GM18507 (cell line): ENCODE measurements around the gene REN.

ENCODE experiments used
- DNase-seq: peaks from one replicate; pipeline ENCODE4 v3.0.0; 2011; ENCODE audit warnings: low read depth; ENCODE audit not compliant: insufficient read length; ENCODE audit errors: extremely low spot score
- FAIRE-seq: peaks from 2 replicates; lab custom pipeline; 2011; peaks lifted over from hg19 to GRCh38; lab: Jason Lieb, UNC

Gene REN

DNA sequence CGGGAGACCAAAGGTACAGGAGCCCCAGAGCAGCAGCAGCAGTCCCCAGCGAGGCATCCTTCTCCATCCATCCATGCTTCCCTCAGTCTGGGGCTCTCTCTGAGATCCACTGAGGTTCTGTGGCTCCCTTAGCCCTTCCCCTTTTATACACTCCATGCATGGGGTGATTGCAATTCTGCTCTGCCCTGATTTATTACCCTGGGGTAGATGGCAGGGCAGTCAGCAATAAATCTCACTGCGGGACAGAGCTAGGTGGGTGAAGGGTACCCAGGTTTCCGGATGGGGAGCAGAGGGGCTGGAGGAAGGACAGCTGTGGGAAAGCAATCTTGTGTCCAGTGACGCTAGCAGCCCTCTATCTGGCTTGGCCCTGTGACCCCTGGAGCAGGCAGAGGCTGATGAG lies at the start of gene REN:
Gene REN, minus strand, starts transcription at position 119 of the 400 bp plus-strand sequence. Its CDS starts 44 bp downstream, at position 75.
- DNase-seq, result no peak
- no peak for FAIRE-seq

DNA sequence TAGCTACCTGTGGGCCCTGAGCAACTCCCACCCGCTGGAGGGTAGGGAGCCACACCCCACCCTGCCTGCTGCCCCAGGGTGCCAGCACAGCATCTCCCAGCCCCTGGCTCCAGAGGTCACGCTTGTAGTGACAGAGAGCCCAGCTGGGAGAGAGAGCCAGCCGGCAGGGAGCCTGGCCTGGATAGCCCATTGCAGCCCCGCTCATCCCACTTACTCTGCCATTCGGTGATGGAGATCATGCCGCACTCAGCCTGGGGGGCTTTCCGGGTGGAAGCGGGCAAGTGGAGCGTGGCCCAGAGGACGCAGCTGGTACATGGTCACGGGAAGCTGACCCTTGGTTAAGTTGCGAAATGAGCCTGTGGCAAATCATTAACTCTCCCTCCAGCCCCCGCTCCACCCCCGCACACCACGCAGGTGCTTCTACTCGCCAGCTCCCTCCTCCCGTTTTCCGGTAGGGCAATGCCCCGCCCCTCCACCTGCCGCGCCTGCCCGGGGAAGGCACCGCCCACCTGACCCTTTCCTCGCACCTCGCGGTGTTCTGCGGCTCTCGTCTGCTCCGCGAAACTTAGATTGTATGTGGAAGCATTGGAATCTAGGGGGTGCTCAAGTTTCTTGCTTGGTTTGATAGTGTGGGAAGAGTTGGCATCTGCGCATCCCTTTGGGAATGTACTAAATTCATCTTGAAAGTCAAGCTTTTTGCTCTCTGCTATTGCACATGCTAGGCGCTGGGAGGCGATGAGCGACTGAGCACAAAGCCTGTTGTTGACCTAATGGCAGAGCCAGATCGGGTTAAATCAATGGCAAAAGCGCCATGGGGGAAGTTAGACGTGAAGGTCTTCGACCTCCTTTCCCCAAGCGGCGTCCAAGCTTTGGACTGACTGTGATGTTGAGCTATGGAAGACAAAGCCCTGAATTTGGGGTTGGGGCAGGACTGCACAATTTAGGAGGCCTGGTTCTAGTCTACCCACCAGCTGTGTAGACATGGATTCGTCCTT lies 47.8 kb upstream of the REN start, which contains the start of gene GOLT1A:
Gene GOLT1A, minus strand, starts transcription at position 321 of the 995 bp plus-strand sequence. Its CDS starts 82 bp downstream, at position 239.
- FAIRE-seq (peak; percentile 73), DNase-seq (peak; percentile 62)

DNA sequence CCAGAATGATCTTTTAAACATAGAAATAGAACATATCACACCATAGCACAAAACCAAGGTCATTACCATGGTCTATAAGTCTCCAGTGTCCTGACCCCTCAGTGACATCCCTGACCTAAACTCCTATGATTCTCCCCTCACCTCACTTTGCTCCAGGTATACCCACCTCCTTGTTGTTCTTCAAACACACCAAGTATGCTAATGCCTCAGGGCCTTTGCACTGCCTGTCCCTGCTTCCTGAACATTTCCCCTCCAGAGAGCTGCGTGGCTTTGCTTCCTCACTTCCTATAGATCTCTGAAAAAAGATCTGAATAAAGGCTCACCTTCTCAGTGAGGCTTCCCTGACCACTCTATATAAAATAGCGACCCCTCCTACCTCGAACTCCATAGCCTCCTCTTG lies 46.6 kb upstream of the REN start:
- FAIRE-seq (no peak), DNase-seq (no peak)

DNA sequence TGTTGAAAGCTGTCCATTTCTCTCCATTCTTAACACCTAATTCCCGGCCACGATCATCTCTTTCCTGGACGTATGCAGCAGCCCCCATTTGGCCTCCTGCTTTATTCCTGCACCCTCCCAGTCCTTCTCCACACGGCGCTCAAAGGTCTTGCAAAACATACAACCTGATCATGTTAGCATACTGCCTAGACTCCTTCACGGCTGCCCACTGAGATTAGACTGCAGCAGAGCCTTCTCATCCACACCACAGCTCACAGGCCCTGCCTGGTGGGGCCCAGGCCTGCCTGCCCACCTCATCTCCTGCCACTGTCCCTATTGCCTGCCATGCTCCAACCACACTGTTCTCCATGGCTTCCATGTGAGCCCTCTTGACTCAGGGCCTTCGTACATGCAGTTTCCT lies 44.9 kb upstream of the REN start:
- no peak for FAIRE-seq
- DNase-seq, result no peak

DNA sequence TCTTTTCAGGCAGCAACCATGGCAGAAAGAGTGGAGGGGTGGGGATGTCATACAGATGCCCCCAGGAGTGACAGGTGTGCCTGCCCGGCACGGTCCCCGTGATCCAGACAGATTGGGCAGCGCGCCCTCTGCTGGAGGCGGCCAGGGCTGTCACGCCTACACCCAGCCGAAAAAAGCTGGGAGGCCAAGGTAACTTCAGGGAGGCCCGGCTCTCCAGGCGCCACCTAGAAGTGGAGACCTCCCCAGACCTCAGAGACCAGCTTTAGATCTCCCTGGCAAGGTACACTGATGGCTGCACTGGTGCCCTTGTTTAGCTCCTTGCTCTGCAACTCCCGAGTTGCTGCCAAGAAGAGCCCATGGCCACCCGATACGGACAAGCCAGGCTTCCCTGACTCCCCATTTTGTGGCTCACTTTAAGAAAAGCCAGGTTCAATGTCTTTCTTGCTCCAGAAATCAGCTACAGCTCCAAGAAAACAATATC lies 41.0 kb upstream of the REN start:
- DNase-seq (peak; percentile 55), FAIRE-seq (no peak)

DNA sequence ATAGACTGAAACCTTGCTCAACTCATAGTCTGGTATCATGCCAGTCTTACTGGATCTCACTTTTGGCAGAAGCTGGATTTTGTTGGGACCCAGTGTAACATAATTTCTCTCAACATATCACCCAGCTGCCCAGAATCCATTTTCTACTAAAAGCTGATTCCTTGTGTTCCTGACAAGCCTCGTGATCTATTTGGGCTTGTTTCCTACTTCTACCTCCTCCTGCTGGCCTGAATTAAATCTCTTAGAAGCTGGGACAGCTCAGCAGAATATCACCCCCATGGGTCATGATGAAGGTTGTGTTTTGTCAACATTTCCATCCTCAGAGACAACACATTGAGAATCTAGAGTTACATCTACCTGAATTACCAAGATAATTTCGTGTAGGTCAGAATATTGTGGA lies 40.0 kb upstream of the REN start:
- no peak for DNase-seq
- no peak for FAIRE-seq

DNA sequence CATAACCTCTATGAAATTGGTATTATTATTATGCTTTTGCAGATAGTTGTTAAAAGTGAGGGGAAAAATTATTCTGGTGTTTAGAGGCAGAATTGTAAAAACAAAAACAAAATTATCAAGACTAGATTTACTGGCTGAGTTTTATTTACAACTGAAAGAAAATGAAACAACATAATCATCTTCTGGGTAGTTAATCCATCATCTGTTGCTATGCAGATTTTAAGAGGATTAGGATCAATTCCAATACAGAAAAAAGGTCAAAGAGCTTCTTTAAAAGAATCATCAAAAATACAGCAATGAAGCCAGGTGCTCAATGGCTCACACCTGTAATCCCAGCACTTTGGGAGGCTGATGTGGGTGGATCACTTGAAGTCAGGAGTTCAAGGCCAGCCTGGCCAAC lies 39.3 kb upstream of the REN start:
- FAIRE-seq, result no peak
- no peak for DNase-seq

DNA sequence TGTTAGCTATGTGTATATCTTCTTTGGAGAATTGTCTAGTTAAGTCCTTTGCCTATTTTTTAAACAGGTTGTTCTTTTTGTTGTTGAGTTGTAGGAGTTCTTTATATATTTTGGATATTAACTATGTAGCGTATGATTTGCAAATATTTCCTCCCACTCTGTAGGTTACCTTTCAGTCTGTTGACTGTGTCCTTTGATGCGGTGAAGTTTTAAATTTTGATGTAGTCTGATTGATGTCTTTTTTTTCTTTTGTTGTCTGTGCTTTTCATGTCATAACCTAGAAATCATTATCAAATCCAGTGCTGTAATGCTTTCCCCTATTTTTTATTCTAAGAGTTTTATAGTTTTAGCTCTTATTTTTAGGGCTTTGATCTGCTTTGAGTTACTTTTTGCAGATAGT lies 38.8 kb upstream of the REN start:
- FAIRE-seq, result no peak
- DNase-seq, result no peak

DNA sequence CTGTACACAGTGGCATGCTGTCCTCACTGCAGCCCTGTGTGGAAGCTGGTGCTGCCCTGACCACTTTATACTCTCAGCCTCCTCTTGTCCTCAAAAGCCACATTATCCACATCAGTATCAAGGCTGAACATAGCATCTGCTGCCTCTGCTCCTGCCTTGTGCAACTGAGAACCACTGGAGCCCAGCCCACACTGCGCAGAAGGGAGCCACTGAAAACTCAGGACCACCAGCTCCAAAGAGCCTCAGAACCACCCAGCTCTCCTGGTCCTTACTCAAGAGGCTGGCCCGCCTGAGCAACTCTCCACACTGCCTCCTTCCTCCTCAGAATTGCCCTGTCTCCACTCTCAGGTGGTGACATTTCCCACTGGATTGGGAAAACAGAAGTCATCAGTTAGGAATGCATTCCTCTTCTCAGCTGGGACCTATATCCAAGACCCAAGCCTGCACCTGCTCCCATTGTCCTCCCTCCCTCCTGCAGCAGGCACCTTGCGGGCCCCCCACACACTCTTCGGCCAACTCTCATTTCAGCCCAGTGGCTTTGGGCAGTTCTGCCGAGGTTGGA lies 37.1 kb upstream of the REN start:
- DNase-seq (no peak), FAIRE-seq (no peak)

DNA sequence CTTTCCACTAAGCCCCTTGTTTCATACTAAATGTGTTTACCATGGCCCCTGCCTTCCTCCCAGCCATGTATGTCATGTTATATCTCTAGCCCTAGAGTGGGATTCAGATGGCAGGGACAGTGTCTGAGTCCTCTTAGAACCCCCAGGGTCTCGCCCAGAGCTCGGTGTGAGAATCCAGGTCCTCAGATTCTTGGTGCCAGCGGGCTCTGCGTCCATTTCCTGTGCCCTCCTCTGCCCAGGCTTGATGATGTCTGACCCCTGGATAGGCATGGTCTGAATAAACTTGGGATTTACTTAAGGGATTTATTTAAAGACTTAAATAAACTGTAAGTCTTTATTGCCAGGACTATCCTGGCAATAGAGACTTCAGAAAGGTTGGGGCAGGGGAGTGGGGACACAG lies 36.3 kb upstream of the REN start:
- no peak for FAIRE-seq
- DNase-seq, result no peak

DNA sequence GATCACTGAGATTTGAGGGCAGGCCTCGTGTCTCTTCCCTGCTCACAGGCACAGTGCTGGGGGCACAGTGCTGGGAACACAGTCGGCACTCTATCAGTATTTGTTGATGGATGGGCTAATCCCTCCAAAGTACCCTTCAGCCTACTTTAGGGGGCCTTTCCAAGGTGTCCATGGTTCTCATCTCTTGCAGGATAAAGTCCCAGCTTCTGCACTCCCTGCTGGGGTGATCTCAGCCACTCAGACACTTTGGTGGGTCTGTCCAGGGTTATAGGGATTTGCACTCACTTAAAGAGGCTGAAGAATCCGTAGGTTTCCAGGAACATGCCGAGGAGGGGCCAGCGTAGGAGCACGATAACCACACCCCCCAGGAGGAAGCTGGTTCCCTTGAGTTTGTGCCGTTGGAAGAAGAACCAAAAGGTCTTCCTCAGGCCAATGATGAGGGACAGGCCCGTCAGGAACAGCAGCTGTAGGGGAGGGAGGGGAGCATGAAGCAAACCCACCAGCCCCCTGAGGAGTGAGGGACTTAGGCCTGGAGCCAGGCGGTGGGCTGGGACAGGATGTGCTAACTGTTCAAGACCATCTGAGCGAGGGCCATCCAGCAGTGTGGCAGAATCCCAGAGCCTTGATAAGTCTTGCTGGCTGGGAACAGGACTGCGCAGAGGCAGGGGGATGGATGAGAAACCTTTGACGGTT lies 35.4 kb upstream of the REN start:
- no peak for DNase-seq
- FAIRE-seq, result no peak

DNA sequence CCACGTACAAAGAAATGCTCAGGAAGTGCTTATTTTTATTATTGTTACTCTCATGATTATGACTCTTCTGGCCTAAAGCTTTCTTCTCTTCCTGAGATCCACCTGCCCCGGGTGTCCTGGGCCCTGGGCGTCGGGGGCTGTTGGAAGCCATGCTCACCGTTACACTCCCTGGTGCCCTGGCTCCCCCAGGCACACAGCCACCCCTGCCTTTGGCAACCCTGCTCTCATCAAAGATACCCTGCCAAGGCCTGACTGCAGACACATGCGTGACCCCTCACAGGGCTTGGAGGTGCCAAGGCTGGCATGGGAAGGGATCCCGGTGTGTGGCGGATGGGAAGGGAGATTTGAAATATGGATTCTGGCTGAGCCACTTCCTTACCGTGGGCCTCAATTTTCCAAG lies 33.4 kb upstream of the REN start:
- FAIRE-seq, result no peak
- DNase-seq, result no peak

DNA sequence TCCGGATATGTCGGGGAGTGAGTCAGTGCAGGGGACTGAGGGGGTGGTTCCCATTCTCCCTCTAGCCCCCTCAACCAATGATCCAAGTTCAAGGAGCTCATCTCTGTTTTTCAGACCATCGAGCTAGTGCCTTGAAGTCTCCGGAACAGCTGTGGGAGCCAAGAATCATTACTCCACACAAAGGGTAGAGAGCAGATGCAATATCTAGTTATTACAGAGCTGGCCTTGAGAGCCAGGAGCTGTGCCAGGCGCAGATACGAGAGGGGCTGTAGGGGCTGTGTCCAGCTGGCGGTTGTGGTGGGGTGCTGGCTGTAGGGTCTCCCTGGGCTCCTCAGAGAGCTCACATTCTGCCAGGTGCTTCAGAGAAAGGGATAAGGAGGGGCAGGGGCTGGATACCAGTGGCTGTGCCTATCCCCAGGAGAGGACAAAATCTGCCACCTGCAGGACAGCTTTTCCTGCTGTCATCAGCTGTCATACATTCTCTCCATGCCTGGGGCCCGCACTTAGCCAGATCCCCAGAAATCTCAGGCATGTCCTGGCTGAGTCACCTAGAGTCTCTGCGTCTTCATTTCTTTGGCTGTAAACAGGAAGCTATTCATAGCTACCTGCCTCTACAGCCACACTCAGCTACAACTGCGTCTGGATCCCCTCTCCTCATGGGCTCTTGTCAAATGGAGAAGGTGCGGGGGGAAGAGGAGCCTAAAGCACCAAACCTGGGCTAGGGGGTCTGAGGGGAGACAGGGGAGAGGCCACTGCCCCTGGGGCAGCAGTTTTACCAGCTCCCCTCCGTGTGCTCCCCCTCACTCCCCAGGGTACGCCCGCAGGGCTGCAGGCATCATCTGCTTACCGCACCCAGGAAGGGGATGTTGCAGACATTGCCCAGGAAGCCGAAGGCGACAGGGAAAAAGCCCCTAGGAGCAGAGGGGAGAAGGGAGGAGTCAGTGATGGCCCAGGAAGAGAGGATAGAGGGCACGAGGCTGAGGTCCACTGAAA lies 32.5 kb upstream of the REN start:
- DNase-seq (no peak), FAIRE-seq (no peak)

DNA sequence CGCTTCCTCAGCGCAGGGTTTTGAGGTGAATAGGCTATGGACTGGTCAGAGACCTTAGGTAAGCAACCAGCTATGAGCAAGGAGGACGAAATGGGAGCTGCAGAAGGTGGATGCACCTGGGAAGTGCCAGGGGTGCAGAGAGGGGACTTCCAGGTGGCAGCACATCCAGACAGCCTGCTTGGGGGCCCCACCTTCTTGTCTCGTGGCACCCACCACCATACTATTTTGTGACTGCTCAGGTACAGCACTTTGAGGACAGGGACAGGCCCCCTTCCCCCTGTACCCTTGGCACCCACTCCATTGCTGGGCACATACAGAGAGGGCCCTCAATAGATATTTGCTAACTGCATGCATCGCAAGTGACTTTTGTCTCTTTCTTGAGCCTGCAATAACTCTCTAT lies 30.9 kb upstream of the REN start:
- FAIRE-seq (no peak), DNase-seq (no peak)

DNA sequence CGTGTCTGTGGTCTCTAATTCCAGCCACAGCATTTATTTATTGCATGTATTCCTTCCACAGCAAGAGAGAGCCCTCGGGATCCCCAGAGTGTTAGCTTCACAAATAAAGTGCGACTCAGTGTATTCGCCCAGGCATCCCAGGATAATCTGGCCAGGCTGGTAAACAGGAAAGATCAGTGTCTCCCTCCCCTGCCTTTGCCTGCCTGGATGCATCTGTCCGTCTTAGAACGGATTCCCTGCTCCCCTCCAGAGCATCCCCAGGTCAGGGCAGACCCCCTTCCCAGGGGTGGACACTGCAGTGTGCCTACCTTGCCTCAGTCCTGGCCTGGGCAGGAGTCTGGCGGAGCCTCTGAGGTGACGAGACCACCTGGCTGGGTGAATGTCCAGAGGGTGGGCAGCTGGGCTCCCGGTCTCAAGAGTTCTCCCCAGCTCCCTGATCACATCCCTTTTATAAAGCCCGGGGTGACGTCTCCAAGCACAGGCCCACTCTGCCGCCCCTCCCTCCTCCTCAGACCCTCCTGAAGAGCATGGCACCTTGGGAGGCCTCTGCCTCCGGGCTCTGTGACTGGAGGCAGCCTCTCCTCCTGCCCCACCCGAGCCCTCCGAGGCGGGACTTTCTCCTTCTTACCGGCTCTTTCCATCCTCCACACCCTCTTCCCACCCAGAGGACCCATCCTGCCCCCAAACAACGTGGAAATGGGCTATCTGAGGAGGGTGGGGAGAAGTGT lies 30.1 kb upstream of the REN start, which contains the start of gene KISS1:
Gene KISS1, minus strand, starts transcription at position 424 of the 728 bp plus-strand sequence. CDS start 3,615 bp downstream, outside the sequence.
- no peak for DNase-seq
- no peak for FAIRE-seq

DNA sequence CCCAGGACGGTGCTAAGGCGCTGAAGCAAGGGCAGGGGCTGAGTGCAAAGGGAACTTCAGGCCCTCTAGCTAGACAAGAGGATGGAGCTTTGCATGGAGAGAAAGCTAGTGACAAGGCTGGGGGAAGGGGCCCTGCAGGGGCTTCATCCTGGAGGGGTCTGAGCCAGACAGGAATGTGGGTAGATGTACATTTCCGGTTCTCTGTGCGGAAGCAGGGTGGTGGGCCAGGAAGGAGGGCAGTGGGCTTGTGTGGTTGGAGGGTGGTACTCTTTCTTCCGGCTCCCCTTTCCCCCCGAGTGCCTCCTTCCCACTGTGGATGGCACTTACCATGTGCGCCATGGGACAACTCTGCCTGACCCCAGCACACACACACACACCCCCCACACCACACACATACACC lies 28.6 kb upstream of the REN start:
- FAIRE-seq (no peak), DNase-seq (no peak)

DNA sequence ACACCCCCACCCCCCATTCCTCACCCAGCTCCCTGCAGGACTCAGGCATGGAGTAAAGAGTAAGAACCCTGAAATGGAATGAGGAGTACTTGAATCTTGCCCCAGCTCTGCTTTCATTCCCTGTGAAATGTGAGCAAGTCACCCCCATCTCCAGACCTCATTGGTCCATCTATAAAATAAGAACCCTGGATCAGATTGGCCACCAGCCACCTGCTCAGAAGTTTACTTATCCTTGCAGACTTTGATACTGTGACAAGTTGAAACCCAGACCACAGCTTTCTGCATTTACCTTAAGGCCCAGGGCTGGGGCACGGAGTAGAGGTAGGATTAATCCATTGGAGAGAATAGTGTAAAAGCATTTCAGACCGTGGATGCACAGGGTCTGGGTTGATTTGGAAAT lies 27.9 kb upstream of the REN start:
- DNase-seq (no peak), FAIRE-seq (no peak)

DNA sequence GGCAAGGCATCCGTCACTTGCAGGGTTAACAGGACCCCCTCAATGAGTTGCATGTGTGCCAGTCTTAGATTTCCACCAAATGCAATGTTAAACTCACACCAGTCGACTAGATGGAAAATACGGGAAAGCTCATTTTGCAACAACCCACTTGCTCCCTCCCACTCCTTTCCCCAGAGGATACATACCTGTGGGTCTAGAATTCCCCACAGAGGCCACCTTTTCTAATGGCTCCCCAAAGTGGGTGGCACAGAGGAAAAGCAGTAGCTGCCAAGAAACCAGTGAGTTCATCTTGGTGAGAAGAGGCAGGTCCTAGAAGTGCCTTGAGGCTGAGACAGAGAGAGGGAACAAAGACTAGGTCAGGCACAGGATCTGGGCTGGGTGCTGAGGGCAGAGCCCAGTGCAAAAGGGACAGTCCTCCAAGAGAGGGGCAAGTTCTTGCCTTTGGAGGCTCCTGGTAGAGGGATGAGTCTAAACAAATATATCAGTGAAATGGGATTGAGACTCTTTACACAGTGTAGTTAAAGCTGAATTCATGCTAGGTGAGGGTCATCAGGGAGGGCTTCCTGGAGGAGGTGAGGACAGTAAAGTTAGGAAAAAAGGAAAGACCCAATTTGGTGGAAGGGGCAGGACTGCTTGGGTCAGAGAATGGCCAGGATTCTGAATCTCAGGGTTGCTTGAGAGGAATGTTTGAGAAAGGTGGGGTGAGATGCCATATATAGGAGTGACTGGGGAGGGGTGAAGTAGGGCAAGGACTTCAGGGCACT lies 26.6 kb upstream of the REN start:
- no peak for FAIRE-seq

More for the DNA sequence above, 26.6 kb upstream of the REN start:
- no peak for DNase-seq
